ENCODE results near the gene RHBDL1.

RHBDL1 gene

DNA sequence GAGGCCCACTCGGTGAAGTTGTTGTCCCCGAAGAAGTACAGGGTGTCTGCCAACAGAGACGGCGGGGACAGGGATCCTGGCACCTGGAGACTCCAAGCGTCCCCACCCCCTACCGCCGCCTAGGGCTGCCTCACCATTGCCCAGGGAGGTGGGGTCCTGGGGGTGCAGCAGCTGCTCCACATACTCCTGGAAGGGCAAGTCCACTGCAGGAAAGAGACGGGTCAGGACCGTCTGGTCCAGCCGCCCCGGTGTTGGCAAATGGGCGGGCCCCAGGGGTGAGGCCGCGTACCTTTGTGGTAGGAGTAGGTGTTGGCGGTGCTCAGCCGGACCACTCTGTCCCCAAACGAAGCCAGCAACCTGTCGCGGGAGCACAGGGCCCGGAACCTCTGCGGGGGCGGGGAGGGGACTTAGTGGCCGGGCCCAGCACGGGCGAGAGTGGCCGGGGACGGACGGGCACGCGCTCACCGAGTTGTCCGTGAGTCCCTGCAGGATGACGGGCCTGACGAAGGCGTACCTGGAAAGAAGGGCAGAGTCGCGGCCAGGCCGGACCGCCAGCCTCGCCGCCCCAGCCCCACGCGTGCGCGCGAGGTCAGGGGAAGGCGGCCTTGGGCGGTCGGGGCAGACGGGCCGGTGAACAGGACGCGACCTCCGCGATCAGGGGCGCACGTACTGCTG lies 8.1 kb downstream of the RHBDL1 start (continued):
- TF ChIP-seq, protein P1, sequence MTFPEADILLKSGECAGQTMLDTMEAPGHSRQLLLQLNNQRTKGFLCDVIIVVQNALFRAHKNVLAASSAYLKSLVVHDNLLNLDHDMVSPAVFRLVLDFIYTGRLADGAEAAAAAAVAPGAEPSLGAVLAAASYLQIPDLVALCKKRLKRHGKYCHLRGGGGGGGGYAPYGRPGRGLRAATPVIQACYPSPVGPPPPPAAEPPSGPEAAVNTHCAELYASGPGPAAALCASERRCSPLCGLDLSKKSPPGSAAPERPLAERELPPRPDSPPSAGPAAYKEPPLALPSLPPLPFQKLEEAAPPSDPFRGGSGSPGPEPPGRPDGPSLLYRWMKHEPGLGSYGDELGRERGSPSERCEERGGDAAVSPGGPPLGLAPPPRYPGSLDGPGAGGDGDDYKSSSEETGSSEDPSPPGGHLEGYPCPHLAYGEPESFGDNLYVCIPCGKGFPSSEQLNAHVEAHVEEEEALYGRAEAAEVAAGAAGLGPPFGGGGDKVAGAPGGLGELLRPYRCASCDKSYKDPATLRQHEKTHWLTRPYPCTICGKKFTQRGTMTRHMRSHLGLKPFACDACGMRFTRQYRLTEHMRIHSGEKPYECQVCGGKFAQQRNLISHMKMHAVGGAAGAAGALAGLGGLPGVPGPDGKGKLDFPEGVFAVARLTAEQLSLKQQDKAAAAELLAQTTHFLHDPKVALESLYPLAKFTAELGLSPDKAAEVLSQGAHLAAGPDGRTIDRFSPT (tag by site-specific recombination; IDR thresholded peaks at IDR 0.05), result peak; percentile 90; the same call in 1 of the 2 replicates
- no peak; the same call in 1 of the 2 replicates for TF ChIP-seq ZNF792 (tag by site-specific recombination; IDR thresholded peaks at IDR 0.05)
- TF ChIP-seq GFI1B (tag by site-specific recombination; IDR thresholded peaks at IDR 0.05), result peak; percentile 4; the same call in 1 of the 2 replicates
- peak; percentile 45; the same call in 1 of the 2 replicates for TF ChIP-seq ZNF610 (tag by site-specific recombination; IDR thresholded peaks at IDR 0.05; ENCODE audit: borderline replicate concordance)
- TF ChIP-seq ZNF155 (tag by site-specific recombination; IDR thresholded peaks at IDR 0.05), result no peak
- no peak; the same call in 1 of the 2 replicates for TF ChIP-seq ZIC2 (tag by site-specific recombination; IDR thresholded peaks at IDR 0.05)
- TF ChIP-seq, protein P2, sequence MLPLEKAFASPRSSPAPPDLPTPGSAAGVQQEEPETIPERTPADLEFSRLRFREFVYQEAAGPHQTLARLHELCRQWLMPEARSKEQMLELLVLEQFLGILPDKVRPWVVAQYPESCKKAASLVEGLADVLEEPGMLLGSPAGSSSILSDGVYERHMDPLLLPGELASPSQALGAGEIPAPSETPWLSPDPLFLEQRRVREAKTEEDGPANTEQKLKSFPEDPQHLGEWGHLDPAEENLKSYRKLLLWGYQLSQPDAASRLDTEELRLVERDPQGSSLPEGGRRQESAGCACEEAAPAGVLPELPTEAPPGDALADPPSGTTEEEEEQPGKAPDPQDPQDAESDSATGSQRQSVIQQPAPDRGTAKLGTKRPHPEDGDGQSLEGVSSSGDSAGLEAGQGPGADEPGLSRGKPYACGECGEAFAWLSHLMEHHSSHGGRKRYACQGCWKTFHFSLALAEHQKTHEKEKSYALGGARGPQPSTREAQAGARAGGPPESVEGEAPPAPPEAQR (tag by site-specific recombination; IDR thresholded peaks at IDR 0.05), result no peak
- peak; percentile 82; the same call in 1 of the 2 replicates for TF ChIP-seq EGR2 (tag by site-specific recombination; IDR thresholded peaks at IDR 0.05; ENCODE audit: low read depth)
- TF ChIP-seq ZNF37A (tag by site-specific recombination; IDR thresholded peaks at IDR 0.05), result no peak
- no peak for TF ChIP-seq ZNF23 (tag by site-specific recombination; IDR thresholded peaks at IDR 0.05; ENCODE audit: borderline replicate concordance)
- TF ChIP-seq ZNF449 (tag by site-specific recombination; IDR thresholded peaks at IDR 0.05), result no peak; the same call in 1 of the 2 replicates
- peak; percentile 61 for TF ChIP-seq SP3 (tag by site-specific recombination; IDR thresholded peaks at IDR 0.05)
- TF ChIP-seq ZNF473 (tag by site-specific recombination; IDR thresholded peaks at IDR 0.05), result no peak
- TF ChIP-seq, protein P3, sequence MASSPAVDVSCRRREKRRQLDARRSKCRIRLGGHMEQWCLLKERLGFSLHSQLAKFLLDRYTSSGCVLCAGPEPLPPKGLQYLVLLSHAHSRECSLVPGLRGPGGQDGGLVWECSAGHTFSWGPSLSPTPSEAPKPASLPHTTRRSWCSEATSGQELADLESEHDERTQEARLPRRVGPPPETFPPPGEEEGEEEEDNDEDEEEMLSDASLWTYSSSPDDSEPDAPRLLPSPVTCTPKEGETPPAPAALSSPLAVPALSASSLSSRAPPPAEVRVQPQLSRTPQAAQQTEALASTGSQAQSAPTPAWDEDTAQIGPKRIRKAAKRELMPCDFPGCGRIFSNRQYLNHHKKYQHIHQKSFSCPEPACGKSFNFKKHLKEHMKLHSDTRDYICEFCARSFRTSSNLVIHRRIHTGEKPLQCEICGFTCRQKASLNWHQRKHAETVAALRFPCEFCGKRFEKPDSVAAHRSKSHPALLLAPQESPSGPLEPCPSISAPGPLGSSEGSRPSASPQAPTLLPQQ (tag by site-specific recombination; IDR thresholded peaks at IDR 0.05), result peak; percentile 89
- TF ChIP-seq ZSCAN16 (tag by site-specific recombination; IDR thresholded peaks at IDR 0.05), result peak; percentile 68; the same call in 1 of the 2 replicates
- no peak for TF ChIP-seq ZNF555 (tag by site-specific recombination; conservative IDR thresholded peaks at IDR 0.05)
- TF ChIP-seq SP7 (tag by site-specific recombination; IDR thresholded peaks at IDR 0.05), result peak; percentile 35; the same call in 1 of the 2 replicates
- no peak for TF ChIP-seq ZNF777 (tag by site-specific recombination; IDR thresholded peaks at IDR 0.05; ENCODE audit: borderline replicate concordance)
- no peak for TF ChIP-seq MZF1 (tag by site-specific recombination; IDR thresholded peaks at IDR 0.05; ENCODE audit: borderline replicate concordance)
- no peak for TF ChIP-seq ZNF548 (tag by site-specific recombination; IDR thresholded peaks at IDR 0.05)
- peak; percentile 38 for TF ChIP-seq GLIS1 (tag by site-specific recombination; IDR thresholded peaks at IDR 0.05)
- TF ChIP-seq ZNF768 (tag by site-specific recombination; IDR thresholded peaks at IDR 0.05), result no peak
- TF ChIP-seq PRDM6 (tag by site-specific recombination; IDR thresholded peaks at IDR 0.05), result no peak
- TF ChIP-seq, protein P4, sequence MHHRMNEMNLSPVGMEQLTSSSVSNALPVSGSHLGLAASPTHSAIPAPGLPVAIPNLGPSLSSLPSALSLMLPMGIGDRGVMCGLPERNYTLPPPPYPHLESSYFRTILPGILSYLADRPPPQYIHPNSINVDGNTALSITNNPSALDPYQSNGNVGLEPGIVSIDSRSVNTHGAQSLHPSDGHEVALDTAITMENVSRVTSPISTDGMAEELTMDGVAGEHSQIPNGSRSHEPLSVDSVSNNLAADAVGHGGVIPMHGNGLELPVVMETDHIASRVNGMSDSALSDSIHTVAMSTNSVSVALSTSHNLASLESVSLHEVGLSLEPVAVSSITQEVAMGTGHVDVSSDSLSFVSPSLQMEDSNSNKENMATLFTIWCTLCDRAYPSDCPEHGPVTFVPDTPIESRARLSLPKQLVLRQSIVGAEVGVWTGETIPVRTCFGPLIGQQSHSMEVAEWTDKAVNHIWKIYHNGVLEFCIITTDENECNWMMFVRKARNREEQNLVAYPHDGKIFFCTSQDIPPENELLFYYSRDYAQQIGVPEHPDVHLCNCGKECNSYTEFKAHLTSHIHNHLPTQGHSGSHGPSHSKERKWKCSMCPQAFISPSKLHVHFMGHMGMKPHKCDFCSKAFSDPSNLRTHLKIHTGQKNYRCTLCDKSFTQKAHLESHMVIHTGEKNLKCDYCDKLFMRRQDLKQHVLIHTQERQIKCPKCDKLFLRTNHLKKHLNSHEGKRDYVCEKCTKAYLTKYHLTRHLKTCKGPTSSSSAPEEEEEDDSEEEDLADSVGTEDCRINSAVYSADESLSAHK (tag by site-specific recombination; IDR thresholded peaks at IDR 0.05), result no peak
- TF ChIP-seq REPIN1 (tag by site-specific recombination; IDR thresholded peaks at IDR 0.05; ENCODE audit: low read depth), result peak; percentile 16; the same call in 1 of the 2 replicates
- TF ChIP-seq ZNF501 (tag by site-specific recombination; IDR thresholded peaks at IDR 0.05), result 0 out of 2 replicates have a peak, but pooled peaks have one; percentile 64
- TF ChIP-seq, protein P5, sequence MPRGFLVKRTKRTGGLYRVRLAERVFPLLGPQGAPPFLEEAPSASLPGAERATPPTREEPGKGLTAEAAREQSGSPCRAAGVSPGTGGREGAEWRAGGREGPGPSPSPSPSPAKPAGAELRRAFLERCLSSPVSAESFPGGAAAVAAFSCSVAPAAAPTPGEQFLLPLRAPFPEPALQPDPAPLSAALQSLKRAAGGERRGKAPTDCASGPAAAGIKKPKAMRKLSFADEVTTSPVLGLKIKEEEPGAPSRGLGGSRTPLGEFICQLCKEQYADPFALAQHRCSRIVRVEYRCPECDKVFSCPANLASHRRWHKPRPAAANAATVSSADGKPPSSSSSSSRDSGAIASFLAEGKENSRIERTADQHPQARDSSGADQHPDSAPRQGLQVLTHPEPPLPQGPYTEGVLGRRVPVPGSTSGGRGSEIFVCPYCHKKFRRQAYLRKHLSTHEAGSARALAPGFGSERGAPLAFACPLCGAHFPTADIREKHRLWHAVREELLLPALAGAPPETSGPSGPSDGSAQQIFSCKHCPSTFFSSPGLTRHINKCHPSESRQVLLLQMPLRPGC (tag by site-specific recombination; IDR thresholded peaks at IDR 0.05), result no peak; the same call in 1 of the 2 replicates
